GM13977 (cell line): ENCODE results near the gene ESPNL.

ENCODE experiments used
- DNase-seq: peaks from one replicate; pipeline ENCODE4 v3.0.0; 2012; ENCODE audit warnings: low spot score
- in situ Hi-C: fragments of 300-500 bp; cut with MboI; formaldehyde crosslinking; loops from one replicate; pipeline ENCODE4 v1.12.0; 2022; ENCODE audit warnings: low sequenced_read_pairs, low pct_unique_long_range_greater_than_20kb, mixed read lengths, inconsistent platforms; ENCODE audit not compliant: unreplicated experiment
- TF ChIP-seq, protein P1 (sequence below): IDR thresholded peaks from 2 replicates; pipeline ENCODE4 v1.5.1; 2012; ENCODE audit warnings: mild to moderate bottlenecking, control low read depth; ENCODE audit not compliant: insufficient read depth; ENCODE audit errors: extremely low read depth, missing control alignments

The ESPNL gene

DNA sequence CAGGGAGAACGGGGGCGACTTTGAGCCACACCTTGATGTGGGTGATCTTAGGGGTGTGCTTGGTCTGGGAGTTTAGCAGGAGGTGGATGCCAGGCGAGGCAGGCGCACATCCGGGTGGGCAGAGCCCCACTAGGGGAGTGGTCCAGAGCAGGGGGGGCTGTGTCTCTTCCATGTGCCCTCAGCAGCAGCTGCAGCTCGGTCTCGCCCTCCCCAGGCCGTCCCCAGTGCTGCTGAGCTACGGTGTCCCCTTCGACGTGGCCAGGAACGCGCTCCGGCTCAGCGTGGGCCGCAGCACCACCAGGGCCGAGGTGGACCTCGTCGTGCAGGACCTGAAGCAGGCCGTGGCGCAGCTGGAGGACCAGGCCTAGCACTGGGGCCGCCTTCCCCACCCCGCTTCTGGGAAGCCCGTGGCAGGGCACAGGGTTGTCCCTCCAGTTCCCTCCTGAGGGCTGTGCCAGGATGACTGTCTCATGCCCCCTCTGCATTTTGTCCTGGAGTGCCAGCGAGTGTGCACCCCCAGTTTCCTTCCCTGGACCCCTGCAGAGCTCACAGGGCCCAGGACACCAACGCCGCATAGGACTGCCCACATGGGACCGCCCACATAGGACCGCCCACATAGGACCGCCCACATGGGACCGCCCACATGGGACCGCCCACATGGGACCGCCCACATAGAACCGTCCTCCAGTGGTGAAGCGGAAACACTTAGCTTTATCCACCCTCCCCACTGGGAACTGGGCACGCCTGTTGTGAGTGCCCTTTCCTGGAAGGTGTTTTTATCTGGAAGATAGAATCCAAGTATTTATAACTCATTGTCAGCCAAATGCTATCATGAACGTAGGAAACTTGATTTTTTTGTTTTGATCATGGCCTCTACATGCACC lies 1.9 kb upstream of the ESPNL start:
- peak; percentile 89 for DNase-seq
- in situ Hi-C loops, result no loop called here
- TF ChIP-seq, protein P1, sequence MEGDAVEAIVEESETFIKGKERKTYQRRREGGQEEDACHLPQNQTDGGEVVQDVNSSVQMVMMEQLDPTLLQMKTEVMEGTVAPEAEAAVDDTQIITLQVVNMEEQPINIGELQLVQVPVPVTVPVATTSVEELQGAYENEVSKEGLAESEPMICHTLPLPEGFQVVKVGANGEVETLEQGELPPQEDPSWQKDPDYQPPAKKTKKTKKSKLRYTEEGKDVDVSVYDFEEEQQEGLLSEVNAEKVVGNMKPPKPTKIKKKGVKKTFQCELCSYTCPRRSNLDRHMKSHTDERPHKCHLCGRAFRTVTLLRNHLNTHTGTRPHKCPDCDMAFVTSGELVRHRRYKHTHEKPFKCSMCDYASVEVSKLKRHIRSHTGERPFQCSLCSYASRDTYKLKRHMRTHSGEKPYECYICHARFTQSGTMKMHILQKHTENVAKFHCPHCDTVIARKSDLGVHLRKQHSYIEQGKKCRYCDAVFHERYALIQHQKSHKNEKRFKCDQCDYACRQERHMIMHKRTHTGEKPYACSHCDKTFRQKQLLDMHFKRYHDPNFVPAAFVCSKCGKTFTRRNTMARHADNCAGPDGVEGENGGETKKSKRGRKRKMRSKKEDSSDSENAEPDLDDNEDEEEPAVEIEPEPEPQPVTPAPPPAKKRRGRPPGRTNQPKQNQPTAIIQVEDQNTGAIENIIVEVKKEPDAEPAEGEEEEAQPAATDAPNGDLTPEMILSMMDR, result no peak

GRCh38 chr2:238098901-238099713 lies 1.0 kb upstream of the ESPNL start:
- TF ChIP-seq, protein P1, result no peak
- DNase-seq, result no peak

GRCh38 chr2:238099714-238100048 lies 459 bp upstream of the ESPNL start:
- no peak for DNase-seq
- TF ChIP-seq, protein P1, result no peak
- in situ Hi-C loops, result no loop called here

More at GRCh38 chr2:238098901-238099713, 1.0 kb upstream of the ESPNL start:
- in situ Hi-C loops, result no loop called here

DNA sequence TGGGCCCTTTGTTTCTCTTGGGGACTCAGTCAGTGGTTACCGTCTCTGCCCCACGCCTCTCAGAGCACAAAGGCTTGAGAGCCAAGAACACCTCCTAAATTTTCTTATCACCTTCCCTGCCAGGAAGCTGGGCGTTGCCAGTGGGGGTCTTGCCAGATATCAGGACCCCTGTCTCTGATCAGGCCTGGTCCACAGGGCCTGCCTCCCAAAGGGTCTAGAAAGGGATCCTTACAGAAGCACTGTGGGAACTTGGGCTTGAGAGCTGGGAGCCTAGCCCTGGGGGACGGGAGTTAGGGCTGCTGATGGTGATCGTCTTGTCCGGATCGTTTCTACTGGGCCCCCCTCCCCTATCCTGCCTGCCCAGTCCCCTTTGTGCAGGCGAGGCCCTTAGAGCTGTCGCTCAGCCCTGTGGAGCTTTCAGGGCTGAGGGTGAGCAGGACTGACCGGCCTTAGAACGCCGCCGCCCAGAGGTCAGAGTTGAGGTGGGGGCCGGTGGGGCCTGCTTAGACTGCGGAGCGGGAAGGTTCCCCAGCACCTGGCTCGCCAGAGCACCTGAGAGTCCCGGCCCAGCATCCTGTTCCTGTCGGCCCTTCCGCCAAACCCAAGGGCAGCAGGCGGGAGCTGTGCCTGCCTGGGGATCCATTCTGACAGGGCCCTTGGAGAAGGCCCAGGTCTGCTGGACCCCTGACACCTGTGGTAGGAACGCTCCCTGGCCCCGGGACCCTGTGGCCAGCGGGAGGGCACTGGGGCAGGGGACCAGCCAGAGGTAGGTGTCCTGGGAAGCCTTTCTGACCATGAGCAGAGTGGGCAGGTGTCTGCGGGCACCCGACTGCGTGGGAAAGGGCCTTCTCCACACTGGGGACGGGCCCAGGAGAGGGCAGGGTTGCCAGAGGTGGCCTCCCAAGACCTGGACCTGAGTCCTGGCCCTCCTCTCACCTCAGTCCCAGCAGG lies 956 bp downstream of the ESPNL start:
- DNase-seq, result no peak
- in situ Hi-C loops, result no loop called here
- TF ChIP-seq, protein P1, result no peak

DNA sequence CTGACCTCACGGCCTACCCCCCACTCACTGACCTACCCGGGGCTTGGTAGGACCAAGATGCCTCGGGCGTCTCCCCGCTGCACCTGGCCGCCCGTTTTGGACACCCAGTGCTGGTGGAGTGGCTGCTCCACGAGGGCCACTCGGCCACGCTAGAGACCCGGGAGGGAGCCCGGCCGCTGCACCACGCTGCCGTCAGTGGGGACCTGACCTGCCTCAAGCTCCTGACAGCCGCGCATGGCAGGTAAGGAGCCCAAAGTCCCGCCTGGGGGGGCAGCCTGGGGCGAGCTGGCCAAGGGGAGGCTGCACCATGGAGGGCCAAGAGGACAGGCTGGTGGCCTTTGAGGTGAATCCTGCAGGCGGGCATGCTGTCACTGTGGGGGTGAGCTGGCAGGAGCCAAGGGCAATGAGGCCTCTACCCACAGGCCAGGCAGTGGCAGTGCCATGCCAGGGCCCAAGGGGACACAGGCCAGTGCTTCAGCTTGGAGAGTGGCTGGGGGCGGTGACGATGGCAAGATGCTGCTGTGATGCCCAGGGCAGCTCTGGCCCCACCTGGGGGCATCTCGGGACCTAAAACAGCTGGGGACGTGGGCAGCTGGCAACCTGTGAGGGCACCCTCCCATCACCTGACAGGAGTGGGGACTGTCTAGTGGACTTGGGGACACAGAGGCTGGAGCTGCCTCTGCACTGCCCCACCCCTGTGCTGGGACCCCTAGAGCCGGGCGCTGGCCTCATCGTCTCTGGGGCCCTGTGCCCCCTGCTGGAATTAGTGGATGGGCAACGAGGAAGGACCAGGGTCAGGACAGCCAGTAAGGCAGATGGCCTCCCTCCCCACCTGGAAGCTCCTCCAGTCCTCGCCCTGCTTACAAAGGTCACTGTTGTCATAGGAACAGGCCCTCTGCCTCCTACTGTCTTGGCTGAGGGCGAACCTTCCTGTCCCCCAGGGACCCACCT lies 2.0 kb downstream of the ESPNL start:
- in situ Hi-C loops, result no loop called here
- DNase-seq, result no peak

More for the DNA sequence above, 2.0 kb downstream of the ESPNL start:
- TF ChIP-seq, protein P1, result no peak
